Upper lobe of left lung (tissue), 4 donors: ENCODE data around the gene UBB.

ENCODE experiments used
- EP300 ChIP-seq, 4 donors: sonication (generic); formaldehyde crosslinking; IDR thresholded peaks; one replicate each; pipeline ENCODE4 v1.5.1; 2017; ENCODE audit warnings: antibody characterized with exemption in 4 of 4, control low read depth in 2 of 4
- POLR2A ChIP-seq, 4 donors: fragments of 450-650 bp; IDR thresholded peaks; one replicate each; pipeline ENCODE4 v1.5.1; 2016 to 2017; ENCODE audit warnings: antibody characterized with exemption in 4 of 4, mild to moderate bottlenecking in 2 of 4
- POLR2AphosphoS5 ChIP-seq, 2 donors: sonication (generic); formaldehyde crosslinking; IDR thresholded peaks; one replicate each; pipeline ENCODE4 v1.5.1; 2017; ENCODE audit warnings: antibody characterized with exemption in 2 of 2
- TF ChIP-seq, protein P1 (sequence below), 6 experiments: fragments of 450-650 bp in 4 of 6; fragments of 200-600 bp in 2 of 6; sonication (generic) in 2 of 6; IDR thresholded peaks; one replicate each; pipeline ENCODE4 v1.5.1; 2016 to 2019; ENCODE audit warnings: antibody characterized with exemption in 6 of 6

DNA sequence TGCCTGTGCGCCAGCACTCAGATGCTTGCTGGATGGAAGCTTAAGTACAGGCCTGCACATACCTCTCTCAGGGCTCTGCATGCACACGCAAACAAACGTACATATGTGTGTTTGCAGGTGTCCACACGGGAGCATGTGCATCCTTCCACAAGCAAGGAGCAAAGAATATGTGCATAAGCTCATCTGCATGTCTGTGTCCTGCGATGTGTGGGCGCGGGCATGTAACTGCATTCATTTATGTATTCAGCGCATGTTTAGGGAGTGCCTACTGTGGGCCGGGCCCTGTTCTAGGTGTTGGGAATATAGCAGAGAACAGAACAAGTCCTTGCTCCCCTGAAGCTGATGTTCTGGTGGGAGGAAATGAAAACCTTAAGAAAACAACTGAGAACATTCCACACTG is 48.2 kb downstream of the UBB start:
- no peak for TF ChIP-seq EP300 (IDR thresholded peaks at IDR 0.05)
- TF ChIP-seq, protein P1, sequence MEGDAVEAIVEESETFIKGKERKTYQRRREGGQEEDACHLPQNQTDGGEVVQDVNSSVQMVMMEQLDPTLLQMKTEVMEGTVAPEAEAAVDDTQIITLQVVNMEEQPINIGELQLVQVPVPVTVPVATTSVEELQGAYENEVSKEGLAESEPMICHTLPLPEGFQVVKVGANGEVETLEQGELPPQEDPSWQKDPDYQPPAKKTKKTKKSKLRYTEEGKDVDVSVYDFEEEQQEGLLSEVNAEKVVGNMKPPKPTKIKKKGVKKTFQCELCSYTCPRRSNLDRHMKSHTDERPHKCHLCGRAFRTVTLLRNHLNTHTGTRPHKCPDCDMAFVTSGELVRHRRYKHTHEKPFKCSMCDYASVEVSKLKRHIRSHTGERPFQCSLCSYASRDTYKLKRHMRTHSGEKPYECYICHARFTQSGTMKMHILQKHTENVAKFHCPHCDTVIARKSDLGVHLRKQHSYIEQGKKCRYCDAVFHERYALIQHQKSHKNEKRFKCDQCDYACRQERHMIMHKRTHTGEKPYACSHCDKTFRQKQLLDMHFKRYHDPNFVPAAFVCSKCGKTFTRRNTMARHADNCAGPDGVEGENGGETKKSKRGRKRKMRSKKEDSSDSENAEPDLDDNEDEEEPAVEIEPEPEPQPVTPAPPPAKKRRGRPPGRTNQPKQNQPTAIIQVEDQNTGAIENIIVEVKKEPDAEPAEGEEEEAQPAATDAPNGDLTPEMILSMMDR (IDR thresholded peaks at IDR 0.05), result no peak
- TF ChIP-seq POLR2A (IDR thresholded peaks at IDR 0.05), result no peak
- TF ChIP-seq POLR2AphosphoS5 (IDR thresholded peaks at IDR 0.05), result no peak
